Dendritic cell treated with granulocyte-macrophage colony-stimulating factor and Interleukin-4, amounts not matched to agents 40 ng/mL and 50 ng/mL, for 4 days (primary cell): ENCODE data around the gene AKNAD1.

ENCODE experiments used
- H3K27ac Mint-ChIP-seq: one replicate; pipeline ENCODE4 v1.8.0; 2022; ENCODE audit warnings: mild to moderate bottlenecking, mixed read lengths
- H3K27me3 Mint-ChIP-seq: one replicate; pipeline ENCODE4 v1.8.0; 2022; ENCODE audit warnings: mild to moderate bottlenecking, mixed read lengths
- H3K36me3 Mint-ChIP-seq: one replicate; pipeline ENCODE4 v1.8.0; 2022; ENCODE audit warnings: low read depth, mixed read lengths
- H3K4me1 Mint-ChIP-seq: one replicate; pipeline ENCODE4 v1.8.0; 2022; ENCODE audit warnings: low read depth, mixed read lengths
- H3K4me3 Mint-ChIP-seq: one replicate; pipeline ENCODE4 v1.8.0; 2022; ENCODE audit warnings: mild to moderate bottlenecking, moderate library complexity, mixed read lengths
- H3K9me3 Mint-ChIP-seq: one replicate; pipeline ENCODE4 v1.8.0; 2022; ENCODE audit warnings: mixed read lengths
- intact Hi-C: fragments of 100-400 bp; cut with micrococcal nuclease; formaldehyde crosslinking; loops from one replicate; pipeline ENCODE4 v1.15.0; 2022

Gene AKNAD1

GRCh38 chr1:108830119-108831008, 26.5 kb downstream of the AKNAD1 start:
- Mint-ChIP-seq H3K36me3 (no peaks in the 10 kb centered on the region), H3K27me3 (no peaks in the 10 kb centered on the region), H3K4me3 (peak overlapping the region; percentile 77), H3K9me3 (no peaks in the 10 kb centered on the region), H3K27ac (peak overlapping the region; percentile 31), H3K4me1 (peaks cover 14% of the 10 kb centered on the region)
- intact Hi-C loops = no loop called here

DNA sequence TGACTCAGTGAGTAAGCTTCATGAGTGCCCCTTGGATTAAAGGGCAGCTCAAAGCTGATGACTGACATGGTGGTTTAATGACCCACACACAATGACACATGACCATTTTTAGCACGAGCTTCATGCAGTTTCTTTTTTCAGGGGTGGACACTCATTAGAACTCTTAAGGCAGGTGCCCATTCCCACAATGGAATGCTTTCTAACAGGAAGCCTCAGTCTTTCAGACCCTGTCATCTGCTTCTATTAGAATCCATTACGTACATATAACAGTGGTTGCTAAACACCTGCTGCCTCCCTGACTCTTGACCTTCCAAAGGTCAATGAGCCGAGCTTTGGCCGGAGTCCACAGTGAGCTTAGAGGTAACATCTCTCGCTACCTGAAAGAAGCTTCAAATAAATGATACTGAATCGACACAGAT, 27.4 kb downstream of the AKNAD1 start:
- no peak overlapping the region for H3K4me3 Mint-ChIP-seq
- no peaks in the 10 kb centered on the region for H3K9me3 Mint-ChIP-seq
- H3K27me3 Mint-ChIP-seq = no peaks in the 10 kb centered on the region
- H3K27ac Mint-ChIP-seq = no peak overlapping the region
- peaks cover 14% of the 10 kb centered on the region for H3K4me1 Mint-ChIP-seq
- intact Hi-C loops = no loop called here
- H3K36me3 Mint-ChIP-seq = no peaks in the 10 kb centered on the region

DNA sequence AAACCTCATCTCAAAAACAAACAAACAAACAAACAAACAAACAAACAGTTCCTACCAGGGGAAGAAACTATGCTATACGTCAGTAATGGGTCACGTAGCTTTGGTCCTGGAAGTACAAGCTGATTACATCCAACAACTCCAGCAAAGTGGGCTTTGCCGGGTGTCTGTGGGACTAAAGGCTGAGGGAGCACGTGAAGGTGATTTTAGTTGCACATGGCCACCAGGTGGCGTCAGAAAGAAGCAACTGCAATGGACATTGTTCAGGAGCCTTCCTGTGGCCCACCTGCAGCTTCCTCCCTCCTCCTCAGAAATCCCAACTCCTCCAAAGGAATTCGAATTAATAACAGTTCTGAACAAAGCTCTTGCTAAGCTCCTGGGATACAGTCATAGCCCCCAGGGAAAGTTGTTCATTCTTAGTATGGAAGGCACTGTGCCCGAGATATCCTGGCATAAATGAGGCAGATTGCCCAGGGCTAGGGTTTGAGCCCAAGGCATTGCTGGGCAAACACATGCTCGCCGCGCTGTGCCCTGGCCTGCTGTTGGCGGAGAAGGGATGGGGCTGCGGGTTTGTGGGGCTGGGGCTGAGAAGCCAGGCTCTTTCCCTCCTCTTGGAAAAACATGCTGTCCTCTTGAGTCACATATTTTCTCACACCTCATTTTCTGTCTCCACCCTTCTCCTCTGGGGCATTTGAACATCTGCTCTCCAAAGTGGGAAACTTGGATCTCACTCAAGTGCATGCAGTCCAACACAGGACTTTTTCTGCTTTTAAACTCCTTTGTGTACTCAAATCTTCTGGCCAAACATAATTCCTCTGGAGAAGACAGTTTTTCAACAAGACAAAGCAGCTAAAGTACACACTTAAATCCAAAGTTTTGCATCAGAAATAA, 28.6 kb downstream of the AKNAD1 start:
- Mint-ChIP-seq H3K27ac (no peak overlapping the region), H3K36me3 (no peaks in the 10 kb centered on the region), H3K27me3 (no peaks in the 10 kb centered on the region), H3K4me1 (peaks cover 14% of the 10 kb centered on the region), H3K4me3 (no peak overlapping the region), H3K9me3 (no peaks in the 10 kb centered on the region)
- intact Hi-C loops = loop anchor here (1.0 kb wide), 1 partner anchor 70 kb away; no protein-coding TSS in a partner anchor

- intact Hi-C loops = no loop called here
Measured at GRCh38 chr1:108826081-108826635, 30.7 kb downstream of the AKNAD1 start.

GRCh38 chr1:108824051-108824450, 32.8 kb downstream of the AKNAD1 start:
- Mint-ChIP-seq H3K27ac (no peak overlapping the region), H3K27me3 (no peaks in the 10 kb centered on the region), H3K9me3 (no peaks in the 10 kb centered on the region), H3K4me1 (peaks cover 5% of the 10 kb centered on the region), H3K36me3 (no peaks in the 10 kb centered on the region), H3K4me3 (no peak overlapping the region)
- intact Hi-C loops = no loop called here

More at GRCh38 chr1:108826081-108826635, 30.7 kb downstream of the AKNAD1 start:
- Mint-ChIP-seq H3K4me3 (no peak overlapping the region), H3K27ac (no peak overlapping the region), H3K27me3 (no peaks in the 10 kb centered on the region), H3K9me3 (no peaks in the 10 kb centered on the region), H3K36me3 (no peaks in the 10 kb centered on the region), H3K4me1 (peaks cover 14% of the 10 kb centered on the region)

DNA sequence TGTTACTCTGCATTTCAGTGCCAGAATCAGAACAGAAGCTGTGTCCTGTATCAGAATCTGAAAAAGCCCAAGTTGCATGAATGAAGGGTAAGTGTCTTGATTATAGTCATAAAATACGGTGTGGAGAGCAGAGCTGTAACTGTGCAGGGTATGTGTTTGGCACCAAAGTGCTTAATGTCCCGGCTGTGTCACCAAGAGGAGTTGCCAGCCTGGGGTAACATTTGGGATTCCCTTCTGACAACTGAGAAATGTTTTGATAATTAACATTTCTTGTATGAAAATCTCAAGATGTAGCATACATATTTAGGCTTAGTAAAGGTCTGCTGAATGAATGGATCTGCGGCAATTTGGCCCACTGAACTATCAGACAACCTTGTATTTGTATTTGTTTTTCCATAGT, 33.3 kb downstream of the AKNAD1 start:
- peaks cover 5% of the 10 kb centered on the region for H3K4me1 Mint-ChIP-seq
- H3K27me3 Mint-ChIP-seq = no peaks in the 10 kb centered on the region
- no peak overlapping the region for H3K4me3 Mint-ChIP-seq
- no peak overlapping the region for H3K27ac Mint-ChIP-seq
- intact Hi-C loops = no loop called here
- H3K9me3 Mint-ChIP-seq = no peaks in the 10 kb centered on the region
- H3K36me3 Mint-ChIP-seq = no peaks in the 10 kb centered on the region

DNA sequence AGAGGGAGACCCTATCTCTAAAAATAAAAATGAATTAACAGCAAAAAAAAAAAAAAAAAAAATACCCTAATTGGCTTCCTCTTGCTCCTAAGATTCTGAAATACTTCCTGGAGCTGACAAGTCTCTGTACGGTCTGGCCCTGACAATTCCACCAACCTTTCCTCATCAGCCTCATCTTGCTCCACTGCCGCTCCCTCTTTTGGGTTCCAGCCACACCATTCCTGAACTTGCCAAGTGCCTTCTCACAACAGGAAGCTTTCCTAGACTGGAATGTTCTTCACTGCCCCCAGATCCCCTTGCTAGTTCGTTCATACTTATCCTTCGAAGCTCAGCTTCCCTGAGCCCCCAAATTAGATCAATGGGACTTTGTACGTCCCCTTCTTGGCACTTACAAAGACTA, 37.0 kb downstream of the AKNAD1 start:
- Mint-ChIP-seq H3K36me3 (no peaks in the 10 kb centered on the region), H3K9me3 (no peaks in the 10 kb centered on the region), H3K27me3 (no peaks in the 10 kb centered on the region), H3K4me1 (no peaks in the 10 kb centered on the region), H3K4me3 (no peak overlapping the region), H3K27ac (no peak overlapping the region)
- intact Hi-C loops = no loop called here

DNA sequence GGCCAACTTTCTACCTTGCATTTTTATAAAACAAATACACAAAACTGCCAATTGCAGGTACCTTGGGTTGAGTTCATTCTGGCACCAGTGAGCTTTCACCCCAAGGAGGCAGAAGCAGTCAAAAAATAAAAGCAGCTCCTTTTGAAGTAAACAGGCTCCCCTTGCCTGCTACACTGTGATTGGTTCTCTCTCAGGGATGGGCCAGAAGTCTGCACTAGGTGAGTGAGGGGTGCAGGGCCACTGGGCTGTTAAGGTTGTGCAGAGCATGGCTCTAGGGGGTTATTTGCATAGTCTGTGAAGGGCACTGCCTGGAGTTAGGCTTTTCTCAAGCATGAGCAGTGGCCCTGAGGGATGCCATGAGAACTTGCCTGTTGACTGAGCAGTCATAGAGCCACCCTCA, 39.1 kb downstream of the AKNAD1 start:
- no peak overlapping the region for H3K27ac Mint-ChIP-seq
- no peaks in the 10 kb centered on the region for H3K4me1 Mint-ChIP-seq
- no peak overlapping the region for H3K4me3 Mint-ChIP-seq
- H3K36me3 Mint-ChIP-seq = no peaks in the 10 kb centered on the region
- intact Hi-C loops = no loop called here
- no peaks in the 10 kb centered on the region for H3K9me3 Mint-ChIP-seq
- H3K27me3 Mint-ChIP-seq = no peaks in the 10 kb centered on the region

DNA sequence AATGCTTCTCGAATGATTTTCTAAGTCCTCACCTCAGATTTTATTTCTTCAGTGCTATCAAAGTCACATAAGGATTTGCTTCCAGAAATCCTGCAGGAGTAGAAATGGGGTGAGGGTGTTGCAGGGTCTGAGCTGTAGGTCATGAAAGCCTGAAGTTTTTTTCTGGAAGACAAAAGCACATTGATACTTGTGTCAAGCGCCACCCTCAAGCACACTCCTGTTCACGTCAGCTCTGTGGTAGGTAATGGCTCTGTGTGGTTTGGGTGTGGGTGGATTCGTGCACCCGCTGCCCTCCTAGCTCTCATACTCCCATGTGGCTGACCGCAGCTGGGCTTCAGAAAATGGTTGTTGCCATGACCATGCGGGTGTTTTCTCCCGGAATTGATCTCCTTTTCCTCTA, 39.9 kb downstream of the AKNAD1 start:
- peaks cover under 1% of the 10 kb centered on the region for H3K36me3 Mint-ChIP-seq

DNA sequence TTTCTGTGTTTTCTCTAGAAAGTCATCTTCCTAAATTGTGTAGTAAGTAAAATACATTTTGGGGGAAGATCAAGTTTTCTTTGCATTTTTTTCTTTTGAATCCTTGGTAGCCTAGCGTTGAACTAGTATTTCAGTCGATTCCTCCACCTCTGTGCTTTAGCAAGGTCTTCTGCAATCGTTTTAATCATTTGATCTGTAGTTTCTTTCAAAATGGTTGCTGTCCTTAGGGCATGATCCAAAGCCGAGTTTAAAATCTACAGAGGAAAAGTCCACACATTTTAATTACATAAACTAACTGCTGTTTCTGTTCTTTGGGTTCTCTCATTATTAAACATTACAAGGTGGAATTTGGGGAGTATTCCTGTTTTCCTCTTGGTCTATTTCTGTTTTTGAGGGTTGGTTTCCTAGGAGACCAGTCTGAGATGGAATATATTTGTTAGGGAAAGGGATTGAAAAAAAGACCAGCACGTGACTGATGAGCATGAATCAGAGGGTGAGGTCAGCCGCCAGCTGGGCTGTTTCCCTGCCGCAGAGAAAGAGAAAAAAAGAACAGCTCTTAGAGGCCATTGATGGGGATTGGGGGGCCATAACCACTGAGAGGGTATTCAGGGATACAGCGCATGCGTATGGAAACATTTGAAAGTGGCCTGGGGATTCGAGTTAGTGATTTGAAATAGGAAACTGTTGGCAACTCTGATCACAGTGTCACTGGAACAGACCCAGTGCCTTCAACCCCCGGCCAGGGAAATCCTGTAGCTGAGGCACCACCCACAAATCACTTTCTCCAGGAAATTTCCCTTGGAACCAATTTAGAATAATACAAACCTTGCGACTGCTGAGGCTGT, 40.6 kb downstream of the AKNAD1 start:
- Mint-ChIP-seq H3K4me3 (no peak overlapping the region), H3K4me1 (no peaks in the 10 kb centered on the region), H3K36me3 (peaks cover 8% of the 10 kb centered on the region), H3K9me3 (no peaks in the 10 kb centered on the region), H3K27ac (no peak overlapping the region), H3K27me3 (no peaks in the 10 kb centered on the region)
- intact Hi-C loops = no loop called here

More for the DNA sequence above, 39.9 kb downstream of the AKNAD1 start:
- no peaks in the 10 kb centered on the region for H3K4me1 Mint-ChIP-seq
- H3K27ac Mint-ChIP-seq = no peak overlapping the region
- H3K4me3 Mint-ChIP-seq = no peak overlapping the region
- no peaks in the 10 kb centered on the region for H3K9me3 Mint-ChIP-seq
- no peaks in the 10 kb centered on the region for H3K27me3 Mint-ChIP-seq
- intact Hi-C loops = no loop called here

DNA sequence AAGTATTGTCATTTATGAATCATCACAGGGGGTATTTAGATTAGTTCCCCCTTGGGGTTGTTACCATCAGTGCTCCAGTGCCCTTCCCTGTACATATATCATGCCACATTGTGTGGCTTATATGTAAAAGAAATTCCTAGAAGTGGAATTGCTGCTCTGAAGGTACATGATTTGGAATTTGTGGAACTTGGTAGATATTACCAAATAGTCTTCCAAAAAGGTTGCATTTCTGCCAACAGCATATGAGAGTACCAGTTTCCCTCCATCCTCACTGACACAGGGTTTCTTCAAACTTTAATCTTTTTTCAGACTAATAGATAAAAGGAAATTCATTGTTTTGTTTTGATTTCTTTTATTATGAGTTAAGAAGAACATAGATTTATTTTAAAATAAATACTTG, 41.3 kb downstream of the AKNAD1 start:
- H3K4me3 Mint-ChIP-seq = no peak overlapping the region
- no peaks in the 10 kb centered on the region for H3K9me3 Mint-ChIP-seq
- no peaks in the 10 kb centered on the region for H3K4me1 Mint-ChIP-seq
- intact Hi-C loops = no loop called here
- no peak overlapping the region for H3K27ac Mint-ChIP-seq
- peaks cover 10% of the 10 kb centered on the region for H3K36me3 Mint-ChIP-seq
- H3K27me3 Mint-ChIP-seq = no peaks in the 10 kb centered on the region

- H3K36me3 Mint-ChIP-seq = peaks cover 10% of the 10 kb centered on the region
- no peak overlapping the region for H3K27ac Mint-ChIP-seq
- H3K27me3 Mint-ChIP-seq = no peaks in the 10 kb centered on the region
- intact Hi-C loops = no loop called here
- no peaks in the 10 kb centered on the region for H3K4me1 Mint-ChIP-seq
- H3K9me3 Mint-ChIP-seq = no peaks in the 10 kb centered on the region
- H3K4me3 Mint-ChIP-seq = no peak overlapping the region
Measured at GRCh38 chr1:108814343-108815125, 42.4 kb downstream of the AKNAD1 start.

- H3K36me3 Mint-ChIP-seq = peaks cover 19% of the 10 kb centered on the region
- H3K27me3 Mint-ChIP-seq = no peaks in the 10 kb centered on the region
- H3K9me3 Mint-ChIP-seq = no peaks in the 10 kb centered on the region
- no peak overlapping the region for H3K4me3 Mint-ChIP-seq
- intact Hi-C loops = no loop called here
- H3K4me1 Mint-ChIP-seq = no peaks in the 10 kb centered on the region
- no peak overlapping the region for H3K27ac Mint-ChIP-seq
Measured at GRCh38 chr1:108813326-108813725, 43.6 kb downstream of the AKNAD1 start.
